SK-N-SH treated with all-trans-retinoic acid at 6 μM for 48 hours (cell line): ENCODE measurements around the gene PSME3IP1.

Source experiments
- ARNTL ChIP-seq: fragments of 450-650 bp; formaldehyde crosslinking; IDR thresholded peaks from 2 replicates; pipeline ENCODE4 v1.5.0; 2020; ENCODE audit warnings: low read depth, mild to moderate bottlenecking, moderate library complexity, borderline replicate concordance
- ZFP3 ChIP-seq: fragments of 250-450 bp; sonication (Bioruptor Pico); IDR thresholded peaks from 2 replicates; pipeline ENCODE4 v1.5.0; 2020; ENCODE audit warnings: mild to moderate bottlenecking, moderate library complexity

GRCh38 chr16:57147381-57148221 is 38.2 kb downstream of the PSME3IP1 start:
- no peak for TF ChIP-seq ARNTL (CRISPR knock-in tag)
- no peak for TF ChIP-seq ZFP3 (CRISPR knock-in tag)
